ENCODE results near the gene FKBP5. TPM values are rescaled to one million over a fixed set of nuclear protein-coding genes. Genes with fewer than 3 reads are reported as not detected.

Gene FKBP5
- total and polyA plus RNA-seq, 9 of the 15 experiments (the other 6 are each of a cell fraction or from before 2014, with no cell fraction given), result 32.7 to 151 (median 75.0) TPM

DNA sequence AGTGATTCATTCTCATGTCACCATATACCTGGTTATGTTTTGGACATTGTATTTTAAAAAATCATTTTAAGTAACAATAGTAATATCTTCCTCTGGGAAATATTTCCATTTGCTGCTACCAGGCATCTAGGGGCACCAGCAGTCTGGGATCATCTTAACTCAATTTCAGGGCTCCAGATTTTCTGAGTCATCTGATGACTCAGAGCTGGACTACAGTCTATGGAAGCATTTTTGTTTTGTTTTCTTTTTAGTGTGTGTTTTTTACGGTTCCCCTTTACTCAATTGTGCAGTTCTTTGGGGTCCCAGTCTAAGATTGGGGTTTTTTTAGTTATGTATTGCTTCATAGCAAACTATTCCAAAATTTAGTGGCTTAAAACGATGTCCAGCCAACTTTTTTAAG lies 5.7 kb upstream of the FKBP5 start (continued):
- TF ChIP-seq ZNF766 (CRISPR knock-in tag; conservative IDR thresholded peaks at IDR 0.05) (no peak), SRSF1 (IDR thresholded peaks at IDR 0.05; ENCODE audit: low read depth, low read length) (no peak), RBFOX2 (IDR thresholded peaks at IDR 0.05; ENCODE audit: low read depth, low read length) (no peak), NFYB (IDR thresholded peaks at IDR 0.05; ENCODE audit: extremely low read depth, insufficient read length) (no peak), EP300 (IDR thresholded peaks at IDR 0.05; ENCODE audit: low read length) (peak; percentile 47; the same call in 1 of the 2 replicates), ZNF583 (CRISPR knock-in tag; IDR thresholded peaks at IDR 0.05) (no peak), RCOR1 (IDR thresholded peaks at IDR 0.05; ENCODE audit: borderline replicate concordance in 1 of 2, low read depth in 2 of 2, low read length in 2 of 2) (peak in 1 of 2 experiments; percentile 43; a peak in 1 of 4 replicates), BDP1 (IDR thresholded peaks at IDR 0.05; ENCODE audit: insufficient read depth, insufficient read length) (no peak), ILK (tag; IDR thresholded peaks at IDR 0.05; ENCODE audit: borderline replicate concordance, low read depth) (no peak), EWSR1 (IDR thresholded peaks at IDR 0.05; ENCODE audit: borderline replicate concordance, low read depth, partially characterized antibody) (no peak), HDAC3 (IDR thresholded peaks at IDR 0.05; ENCODE audit: borderline replicate concordance, partially characterized antibody) (peak; percentile 47), CBX5 (IDR thresholded peaks at IDR 0.05; ENCODE audit: borderline replicate concordance, low read depth) (peak; percentile 93), KDM1A (IDR thresholded peaks at IDR 0.05) (peak; percentile 67 to 71)
- TF ChIP-seq, protein P1, sequence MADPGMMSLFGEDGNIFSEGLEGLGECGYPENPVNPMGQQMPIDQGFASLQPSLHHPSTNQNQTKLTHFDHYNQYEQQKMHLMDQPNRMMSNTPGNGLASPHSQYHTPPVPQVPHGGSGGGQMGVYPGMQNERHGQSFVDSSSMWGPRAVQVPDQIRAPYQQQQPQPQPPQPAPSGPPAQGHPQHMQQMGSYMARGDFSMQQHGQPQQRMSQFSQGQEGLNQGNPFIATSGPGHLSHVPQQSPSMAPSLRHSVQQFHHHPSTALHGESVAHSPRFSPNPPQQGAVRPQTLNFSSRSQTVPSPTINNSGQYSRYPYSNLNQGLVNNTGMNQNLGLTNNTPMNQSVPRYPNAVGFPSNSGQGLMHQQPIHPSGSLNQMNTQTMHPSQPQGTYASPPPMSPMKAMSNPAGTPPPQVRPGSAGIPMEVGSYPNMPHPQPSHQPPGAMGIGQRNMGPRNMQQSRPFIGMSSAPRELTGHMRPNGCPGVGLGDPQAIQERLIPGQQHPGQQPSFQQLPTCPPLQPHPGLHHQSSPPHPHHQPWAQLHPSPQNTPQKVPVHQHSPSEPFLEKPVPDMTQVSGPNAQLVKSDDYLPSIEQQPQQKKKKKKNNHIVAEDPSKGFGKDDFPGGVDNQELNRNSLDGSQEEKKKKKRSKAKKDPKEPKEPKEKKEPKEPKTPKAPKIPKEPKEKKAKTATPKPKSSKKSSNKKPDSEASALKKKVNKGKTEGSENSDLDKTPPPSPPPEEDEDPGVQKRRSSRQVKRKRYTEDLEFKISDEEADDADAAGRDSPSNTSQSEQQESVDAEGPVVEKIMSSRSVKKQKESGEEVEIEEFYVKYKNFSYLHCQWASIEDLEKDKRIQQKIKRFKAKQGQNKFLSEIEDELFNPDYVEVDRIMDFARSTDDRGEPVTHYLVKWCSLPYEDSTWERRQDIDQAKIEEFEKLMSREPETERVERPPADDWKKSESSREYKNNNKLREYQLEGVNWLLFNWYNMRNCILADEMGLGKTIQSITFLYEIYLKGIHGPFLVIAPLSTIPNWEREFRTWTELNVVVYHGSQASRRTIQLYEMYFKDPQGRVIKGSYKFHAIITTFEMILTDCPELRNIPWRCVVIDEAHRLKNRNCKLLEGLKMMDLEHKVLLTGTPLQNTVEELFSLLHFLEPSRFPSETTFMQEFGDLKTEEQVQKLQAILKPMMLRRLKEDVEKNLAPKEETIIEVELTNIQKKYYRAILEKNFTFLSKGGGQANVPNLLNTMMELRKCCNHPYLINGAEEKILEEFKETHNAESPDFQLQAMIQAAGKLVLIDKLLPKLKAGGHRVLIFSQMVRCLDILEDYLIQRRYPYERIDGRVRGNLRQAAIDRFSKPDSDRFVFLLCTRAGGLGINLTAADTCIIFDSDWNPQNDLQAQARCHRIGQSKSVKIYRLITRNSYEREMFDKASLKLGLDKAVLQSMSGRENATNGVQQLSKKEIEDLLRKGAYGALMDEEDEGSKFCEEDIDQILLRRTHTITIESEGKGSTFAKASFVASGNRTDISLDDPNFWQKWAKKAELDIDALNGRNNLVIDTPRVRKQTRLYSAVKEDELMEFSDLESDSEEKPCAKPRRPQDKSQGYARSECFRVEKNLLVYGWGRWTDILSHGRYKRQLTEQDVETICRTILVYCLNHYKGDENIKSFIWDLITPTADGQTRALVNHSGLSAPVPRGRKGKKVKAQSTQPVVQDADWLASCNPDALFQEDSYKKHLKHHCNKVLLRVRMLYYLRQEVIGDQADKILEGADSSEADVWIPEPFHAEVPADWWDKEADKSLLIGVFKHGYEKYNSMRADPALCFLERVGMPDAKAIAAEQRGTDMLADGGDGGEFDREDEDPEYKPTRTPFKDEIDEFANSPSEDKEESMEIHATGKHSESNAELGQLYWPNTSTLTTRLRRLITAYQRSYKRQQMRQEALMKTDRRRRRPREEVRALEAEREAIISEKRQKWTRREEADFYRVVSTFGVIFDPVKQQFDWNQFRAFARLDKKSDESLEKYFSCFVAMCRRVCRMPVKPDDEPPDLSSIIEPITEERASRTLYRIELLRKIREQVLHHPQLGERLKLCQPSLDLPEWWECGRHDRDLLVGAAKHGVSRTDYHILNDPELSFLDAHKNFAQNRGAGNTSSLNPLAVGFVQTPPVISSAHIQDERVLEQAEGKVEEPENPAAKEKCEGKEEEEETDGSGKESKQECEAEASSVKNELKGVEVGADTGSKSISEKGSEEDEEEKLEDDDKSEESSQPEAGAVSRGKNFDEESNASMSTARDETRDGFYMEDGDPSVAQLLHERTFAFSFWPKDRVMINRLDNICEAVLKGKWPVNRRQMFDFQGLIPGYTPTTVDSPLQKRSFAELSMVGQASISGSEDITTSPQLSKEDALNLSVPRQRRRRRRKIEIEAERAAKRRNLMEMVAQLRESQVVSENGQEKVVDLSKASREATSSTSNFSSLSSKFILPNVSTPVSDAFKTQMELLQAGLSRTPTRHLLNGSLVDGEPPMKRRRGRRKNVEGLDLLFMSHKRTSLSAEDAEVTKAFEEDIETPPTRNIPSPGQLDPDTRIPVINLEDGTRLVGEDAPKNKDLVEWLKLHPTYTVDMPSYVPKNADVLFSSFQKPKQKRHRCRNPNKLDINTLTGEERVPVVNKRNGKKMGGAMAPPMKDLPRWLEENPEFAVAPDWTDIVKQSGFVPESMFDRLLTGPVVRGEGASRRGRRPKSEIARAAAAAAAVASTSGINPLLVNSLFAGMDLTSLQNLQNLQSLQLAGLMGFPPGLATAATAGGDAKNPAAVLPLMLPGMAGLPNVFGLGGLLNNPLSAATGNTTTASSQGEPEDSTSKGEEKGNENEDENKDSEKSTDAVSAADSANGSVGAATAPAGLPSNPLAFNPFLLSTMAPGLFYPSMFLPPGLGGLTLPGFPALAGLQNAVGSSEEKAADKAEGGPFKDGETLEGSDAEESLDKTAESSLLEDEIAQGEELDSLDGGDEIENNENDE (IDR thresholded peaks at IDR 0.05; ENCODE audit: low read depth, low read length), result no peak
- TF ChIP-seq, protein P2, sequence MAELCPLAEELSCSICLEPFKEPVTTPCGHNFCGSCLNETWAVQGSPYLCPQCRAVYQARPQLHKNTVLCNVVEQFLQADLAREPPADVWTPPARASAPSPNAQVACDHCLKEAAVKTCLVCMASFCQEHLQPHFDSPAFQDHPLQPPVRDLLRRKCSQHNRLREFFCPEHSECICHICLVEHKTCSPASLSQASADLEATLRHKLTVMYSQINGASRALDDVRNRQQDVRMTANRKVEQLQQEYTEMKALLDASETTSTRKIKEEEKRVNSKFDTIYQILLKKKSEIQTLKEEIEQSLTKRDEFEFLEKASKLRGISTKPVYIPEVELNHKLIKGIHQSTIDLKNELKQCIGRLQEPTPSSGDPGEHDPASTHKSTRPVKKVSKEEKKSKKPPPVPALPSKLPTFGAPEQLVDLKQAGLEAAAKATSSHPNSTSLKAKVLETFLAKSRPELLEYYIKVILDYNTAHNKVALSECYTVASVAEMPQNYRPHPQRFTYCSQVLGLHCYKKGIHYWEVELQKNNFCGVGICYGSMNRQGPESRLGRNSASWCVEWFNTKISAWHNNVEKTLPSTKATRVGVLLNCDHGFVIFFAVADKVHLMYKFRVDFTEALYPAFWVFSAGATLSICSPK (IDR thresholded peaks at IDR 0.05; ENCODE audit: borderline replicate concordance), result no peak
